GM23338 (cell line): Measurements from ENCODE around the gene FNDC3B.

Experiments used
- CREB1 ChIP-seq: fragments of 250-450 bp; sonication (Bioruptor Pico); IDR thresholded peaks from 2 replicates; pipeline ENCODE4 v1.5.0; 2020; ENCODE audit warnings: low read depth, mild to moderate bottlenecking, moderate library complexity
- EZH2 ChIP-seq: fragments of 200-600 bp; sonication (generic); IDR thresholded peaks from one replicate; pipeline ENCODE4 v1.8.0; 2017; ENCODE audit warnings: antibody characterized with exemption, mild to moderate bottlenecking, low read depth; ENCODE audit not compliant: unreplicated experiment
- EZH2phosphoT487 ChIP-seq: fragments of 200-600 bp; sonication (generic); IDR thresholded peaks from one replicate; pipeline ENCODE4 v1.8.1; 2018; ENCODE audit warnings: antibody characterized with exemption; ENCODE audit not compliant: unreplicated experiment
- JUNB ChIP-seq: IDR thresholded peaks from one replicate; pipeline ENCODE4 v1.6.1; 2016; ENCODE audit warnings: antibody characterized with exemption; ENCODE audit not compliant: unreplicated experiment
- NANOG ChIP-seq: IDR thresholded peaks from 2 replicates; pipeline ENCODE4 v1.6.1; 2016; ENCODE audit warnings: antibody characterized with exemption, borderline replicate concordance
- POLR2AphosphoS5 ChIP-seq: IDR thresholded peaks from 2 replicates; pipeline ENCODE4 v1.6.1; 2016; ENCODE audit warnings: antibody characterized with exemption, low read depth
- STAT1 ChIP-seq: IDR thresholded peaks from one replicate; pipeline ENCODE4 v1.6.1; 2016; ENCODE audit warnings: antibody characterized with exemption; ENCODE audit not compliant: unreplicated experiment
- ZNF114 ChIP-seq: fragments of 250-450 bp; sonication (Bioruptor Pico); IDR thresholded peaks from 2 replicates; pipeline ENCODE4 v1.5.0; 2020; ENCODE audit warnings: mild to moderate bottlenecking, moderate library complexity
- ZNF331 ChIP-seq: fragments of 250-450 bp; sonication (Bioruptor Pico); IDR thresholded peaks from 2 replicates; pipeline ENCODE4 v1.5.0; 2020; ENCODE audit warnings: low read depth, mild to moderate bottlenecking, moderate library complexity
- TF ChIP-seq, protein P1 (sequence below): IDR thresholded peaks from one replicate; pipeline ENCODE4 v1.6.1; 2018; ENCODE audit warnings: antibody characterized with exemption; ENCODE audit not compliant: unreplicated experiment
- TF ChIP-seq, protein P2 (sequence below), 2 experiments: fragments of 200-600 bp in 1 of 2; sonication (generic) in 1 of 2; conservative IDR thresholded peaks; 2 replicates each; pipeline versions ENCODE4 v1.5.1 to v1.6.1; 2016 to 2017; ENCODE audit warnings: antibody characterized with exemption in 2 of 2, low read depth in 2 of 2, mild to moderate bottlenecking in 2 of 2, moderate library complexity in 1 of 2
- TF ChIP-seq, protein P3 (sequence below): IDR thresholded peaks from 2 replicates; pipeline ENCODE4 v1.6.1; 2016; ENCODE audit warnings: antibody characterized with exemption

DNA sequence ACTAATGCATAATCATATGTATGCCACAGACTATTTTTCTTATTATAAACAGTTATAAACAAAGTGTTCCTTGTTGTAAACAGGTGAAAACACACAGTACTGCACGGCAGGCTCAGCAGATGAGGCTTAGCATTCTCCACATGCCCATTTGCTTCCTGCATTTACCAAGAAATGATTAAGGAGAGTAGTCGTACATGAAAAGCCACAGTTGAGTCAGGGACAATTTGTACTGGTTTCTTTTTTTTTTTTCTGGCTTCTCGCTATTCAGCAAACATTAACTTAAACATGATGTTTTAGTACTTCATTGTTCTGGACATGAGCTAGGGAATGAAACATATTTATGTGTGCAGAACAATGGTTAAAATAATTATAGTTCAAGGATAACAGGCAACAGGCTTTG, 345.5 kb downstream of the FNDC3B start:
- TF ChIP-seq, protein P1, sequence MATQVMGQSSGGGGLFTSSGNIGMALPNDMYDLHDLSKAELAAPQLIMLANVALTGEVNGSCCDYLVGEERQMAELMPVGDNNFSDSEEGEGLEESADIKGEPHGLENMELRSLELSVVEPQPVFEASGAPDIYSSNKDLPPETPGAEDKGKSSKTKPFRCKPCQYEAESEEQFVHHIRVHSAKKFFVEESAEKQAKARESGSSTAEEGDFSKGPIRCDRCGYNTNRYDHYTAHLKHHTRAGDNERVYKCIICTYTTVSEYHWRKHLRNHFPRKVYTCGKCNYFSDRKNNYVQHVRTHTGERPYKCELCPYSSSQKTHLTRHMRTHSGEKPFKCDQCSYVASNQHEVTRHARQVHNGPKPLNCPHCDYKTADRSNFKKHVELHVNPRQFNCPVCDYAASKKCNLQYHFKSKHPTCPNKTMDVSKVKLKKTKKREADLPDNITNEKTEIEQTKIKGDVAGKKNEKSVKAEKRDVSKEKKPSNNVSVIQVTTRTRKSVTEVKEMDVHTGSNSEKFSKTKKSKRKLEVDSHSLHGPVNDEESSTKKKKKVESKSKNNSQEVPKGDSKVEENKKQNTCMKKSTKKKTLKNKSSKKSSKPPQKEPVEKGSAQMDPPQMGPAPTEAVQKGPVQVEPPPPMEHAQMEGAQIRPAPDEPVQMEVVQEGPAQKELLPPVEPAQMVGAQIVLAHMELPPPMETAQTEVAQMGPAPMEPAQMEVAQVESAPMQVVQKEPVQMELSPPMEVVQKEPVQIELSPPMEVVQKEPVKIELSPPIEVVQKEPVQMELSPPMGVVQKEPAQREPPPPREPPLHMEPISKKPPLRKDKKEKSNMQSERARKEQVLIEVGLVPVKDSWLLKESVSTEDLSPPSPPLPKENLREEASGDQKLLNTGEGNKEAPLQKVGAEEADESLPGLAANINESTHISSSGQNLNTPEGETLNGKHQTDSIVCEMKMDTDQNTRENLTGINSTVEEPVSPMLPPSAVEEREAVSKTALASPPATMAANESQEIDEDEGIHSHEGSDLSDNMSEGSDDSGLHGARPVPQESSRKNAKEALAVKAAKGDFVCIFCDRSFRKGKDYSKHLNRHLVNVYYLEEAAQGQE = no peak
- TF ChIP-seq, protein P2, sequence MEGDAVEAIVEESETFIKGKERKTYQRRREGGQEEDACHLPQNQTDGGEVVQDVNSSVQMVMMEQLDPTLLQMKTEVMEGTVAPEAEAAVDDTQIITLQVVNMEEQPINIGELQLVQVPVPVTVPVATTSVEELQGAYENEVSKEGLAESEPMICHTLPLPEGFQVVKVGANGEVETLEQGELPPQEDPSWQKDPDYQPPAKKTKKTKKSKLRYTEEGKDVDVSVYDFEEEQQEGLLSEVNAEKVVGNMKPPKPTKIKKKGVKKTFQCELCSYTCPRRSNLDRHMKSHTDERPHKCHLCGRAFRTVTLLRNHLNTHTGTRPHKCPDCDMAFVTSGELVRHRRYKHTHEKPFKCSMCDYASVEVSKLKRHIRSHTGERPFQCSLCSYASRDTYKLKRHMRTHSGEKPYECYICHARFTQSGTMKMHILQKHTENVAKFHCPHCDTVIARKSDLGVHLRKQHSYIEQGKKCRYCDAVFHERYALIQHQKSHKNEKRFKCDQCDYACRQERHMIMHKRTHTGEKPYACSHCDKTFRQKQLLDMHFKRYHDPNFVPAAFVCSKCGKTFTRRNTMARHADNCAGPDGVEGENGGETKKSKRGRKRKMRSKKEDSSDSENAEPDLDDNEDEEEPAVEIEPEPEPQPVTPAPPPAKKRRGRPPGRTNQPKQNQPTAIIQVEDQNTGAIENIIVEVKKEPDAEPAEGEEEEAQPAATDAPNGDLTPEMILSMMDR (conservative IDR thresholded peaks at IDR 0.05; ENCODE audit: low read depth in 2 of 2) = no peak
- TF ChIP-seq POLR2AphosphoS5 (no peak), EZH2phosphoT487 (no peak), CREB1 (CRISPR knock-in tag) (no peak), EZH2 (no peak), JUNB (no peak), STAT1 (no peak), ZNF331 (CRISPR knock-in tag) (no peak), ZNF114 (CRISPR knock-in tag) (no peak), NANOG (no peak)
- TF ChIP-seq, protein P3, sequence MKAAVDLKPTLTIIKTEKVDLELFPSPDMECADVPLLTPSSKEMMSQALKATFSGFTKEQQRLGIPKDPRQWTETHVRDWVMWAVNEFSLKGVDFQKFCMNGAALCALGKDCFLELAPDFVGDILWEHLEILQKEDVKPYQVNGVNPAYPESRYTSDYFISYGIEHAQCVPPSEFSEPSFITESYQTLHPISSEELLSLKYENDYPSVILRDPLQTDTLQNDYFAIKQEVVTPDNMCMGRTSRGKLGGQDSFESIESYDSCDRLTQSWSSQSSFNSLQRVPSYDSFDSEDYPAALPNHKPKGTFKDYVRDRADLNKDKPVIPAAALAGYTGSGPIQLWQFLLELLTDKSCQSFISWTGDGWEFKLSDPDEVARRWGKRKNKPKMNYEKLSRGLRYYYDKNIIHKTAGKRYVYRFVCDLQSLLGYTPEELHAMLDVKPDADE = no peak
